ENCODE measurements around the gene DOCK4.
"Not testable (repeated sequence)": the region's sequence is repeated elsewhere in the genome, so short reads cannot be mapped to it uniquely, and the experiment has no call there.

The DOCK4 gene

GRCh38 chr7:112135815-112136214 lies 70.4 kb downstream of the DOCK4 start:
- TF ChIP-seq, protein P1, sequence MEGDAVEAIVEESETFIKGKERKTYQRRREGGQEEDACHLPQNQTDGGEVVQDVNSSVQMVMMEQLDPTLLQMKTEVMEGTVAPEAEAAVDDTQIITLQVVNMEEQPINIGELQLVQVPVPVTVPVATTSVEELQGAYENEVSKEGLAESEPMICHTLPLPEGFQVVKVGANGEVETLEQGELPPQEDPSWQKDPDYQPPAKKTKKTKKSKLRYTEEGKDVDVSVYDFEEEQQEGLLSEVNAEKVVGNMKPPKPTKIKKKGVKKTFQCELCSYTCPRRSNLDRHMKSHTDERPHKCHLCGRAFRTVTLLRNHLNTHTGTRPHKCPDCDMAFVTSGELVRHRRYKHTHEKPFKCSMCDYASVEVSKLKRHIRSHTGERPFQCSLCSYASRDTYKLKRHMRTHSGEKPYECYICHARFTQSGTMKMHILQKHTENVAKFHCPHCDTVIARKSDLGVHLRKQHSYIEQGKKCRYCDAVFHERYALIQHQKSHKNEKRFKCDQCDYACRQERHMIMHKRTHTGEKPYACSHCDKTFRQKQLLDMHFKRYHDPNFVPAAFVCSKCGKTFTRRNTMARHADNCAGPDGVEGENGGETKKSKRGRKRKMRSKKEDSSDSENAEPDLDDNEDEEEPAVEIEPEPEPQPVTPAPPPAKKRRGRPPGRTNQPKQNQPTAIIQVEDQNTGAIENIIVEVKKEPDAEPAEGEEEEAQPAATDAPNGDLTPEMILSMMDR (IDR thresholded peaks at IDR 0.05; ENCODE audit: extremely low read depth, insufficient read depth, missing control alignments): no peak
- no peak for DNase-seq (ENCODE audit: low spot score)
- in situ Hi-C loops (cut with MboI; ENCODE audit: low pct_unique_long_range_greater_than_20kb, low sequenced_read_pairs, unreplicated experiment): no loop called here

DNA sequence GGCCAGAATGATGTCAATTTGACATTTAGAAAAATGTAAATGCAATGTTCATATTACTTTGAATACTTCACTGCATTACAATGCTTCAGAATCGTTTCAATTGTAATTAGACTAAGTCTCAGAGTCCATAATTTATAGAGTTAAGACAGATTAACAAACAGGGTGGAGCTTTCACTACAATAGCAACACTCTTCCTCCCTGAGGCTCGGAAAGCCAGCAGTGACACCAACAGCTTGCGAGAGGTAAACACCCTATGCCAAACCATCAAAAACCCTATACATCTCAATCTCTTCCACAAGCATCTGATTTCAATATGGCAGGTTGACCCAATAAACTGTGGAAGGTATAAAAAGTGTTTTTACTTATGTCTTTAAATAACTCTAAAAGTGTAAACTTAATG lies 72.2 kb downstream of the DOCK4 start:
- DNase-seq (ENCODE audit: low spot score): no peak
- TF ChIP-seq, protein P1 (IDR thresholded peaks at IDR 0.05; ENCODE audit: extremely low read depth, insufficient read depth, missing control alignments): no peak
- in situ Hi-C loops (cut with MboI; ENCODE audit: low pct_unique_long_range_greater_than_20kb, low sequenced_read_pairs, unreplicated experiment): no loop called here

DNA sequence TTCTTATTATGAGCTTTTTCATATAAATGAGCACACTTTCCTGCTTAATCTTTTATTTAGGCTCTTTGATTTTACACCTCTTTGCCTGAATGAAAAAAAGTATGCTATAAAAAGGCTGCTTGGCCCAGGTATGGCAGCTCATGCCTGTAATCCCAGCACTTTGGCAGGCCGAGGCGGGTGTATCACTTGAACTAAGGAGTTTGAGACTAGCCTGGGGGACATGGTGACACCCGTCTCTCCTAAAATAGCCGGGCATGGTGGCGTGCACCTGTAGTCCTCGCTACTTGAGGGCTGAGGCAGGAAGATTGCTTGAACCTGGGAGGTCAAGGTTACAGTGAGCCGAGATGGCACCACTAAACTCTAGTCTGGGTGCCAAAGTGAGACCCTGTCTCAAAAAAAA lies 72.9 kb downstream of the DOCK4 start:
- in situ Hi-C loops (cut with MboI; ENCODE audit: low pct_unique_long_range_greater_than_20kb, low sequenced_read_pairs, unreplicated experiment): no loop called here
- TF ChIP-seq, protein P1 (IDR thresholded peaks at IDR 0.05; ENCODE audit: extremely low read depth, insufficient read depth, missing control alignments): no peak

DNA sequence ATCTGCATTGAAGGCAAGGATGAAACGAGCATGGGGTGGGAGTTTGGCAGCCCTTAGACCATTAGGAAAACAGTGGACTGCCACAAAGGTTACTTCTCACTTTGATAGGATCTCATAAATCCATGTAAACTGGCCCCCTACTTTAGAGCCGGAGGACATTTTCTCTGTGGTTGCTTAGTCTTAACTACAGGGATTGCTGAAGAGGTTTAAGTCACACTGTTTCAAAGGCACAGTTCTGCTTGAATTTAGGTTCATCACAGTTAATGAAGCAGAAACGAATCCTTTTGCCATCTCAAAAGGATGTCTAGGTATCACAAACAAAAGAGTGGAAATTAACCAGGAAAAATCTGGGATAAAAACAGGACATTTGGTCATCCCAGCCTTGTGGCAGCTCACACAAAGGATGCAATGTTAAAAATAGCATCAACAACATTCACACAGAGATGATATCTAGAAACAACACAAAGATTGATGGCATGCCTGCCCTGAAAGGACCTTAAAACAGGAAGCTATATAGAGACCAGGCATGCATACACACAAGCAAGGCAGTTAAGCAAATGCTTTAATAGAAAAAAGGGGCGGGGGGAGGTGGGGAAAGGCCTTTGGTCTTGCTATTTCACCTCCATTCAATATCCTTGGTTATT lies 74.0 kb downstream of the DOCK4 start:
- in situ Hi-C loops (cut with MboI; ENCODE audit: low pct_unique_long_range_greater_than_20kb, low sequenced_read_pairs, unreplicated experiment): no loop called here
- TF ChIP-seq, protein P1 (IDR thresholded peaks at IDR 0.05; ENCODE audit: extremely low read depth, insufficient read depth, missing control alignments): no peak
- no peak for DNase-seq (ENCODE audit: low spot score)

More for the DNA sequence above, 72.9 kb downstream of the DOCK4 start:
- no peak for DNase-seq (ENCODE audit: low spot score)

- DNase-seq (ENCODE audit: low spot score): no peak
- in situ Hi-C loops (cut with MboI; ENCODE audit: low pct_unique_long_range_greater_than_20kb, low sequenced_read_pairs, unreplicated experiment): no loop called here
- TF ChIP-seq, protein P1 (IDR thresholded peaks at IDR 0.05; ENCODE audit: extremely low read depth, insufficient read depth, missing control alignments): no peak
Measured at GRCh38 chr7:112130729-112131410, 75.3 kb downstream of the DOCK4 start.

DNA sequence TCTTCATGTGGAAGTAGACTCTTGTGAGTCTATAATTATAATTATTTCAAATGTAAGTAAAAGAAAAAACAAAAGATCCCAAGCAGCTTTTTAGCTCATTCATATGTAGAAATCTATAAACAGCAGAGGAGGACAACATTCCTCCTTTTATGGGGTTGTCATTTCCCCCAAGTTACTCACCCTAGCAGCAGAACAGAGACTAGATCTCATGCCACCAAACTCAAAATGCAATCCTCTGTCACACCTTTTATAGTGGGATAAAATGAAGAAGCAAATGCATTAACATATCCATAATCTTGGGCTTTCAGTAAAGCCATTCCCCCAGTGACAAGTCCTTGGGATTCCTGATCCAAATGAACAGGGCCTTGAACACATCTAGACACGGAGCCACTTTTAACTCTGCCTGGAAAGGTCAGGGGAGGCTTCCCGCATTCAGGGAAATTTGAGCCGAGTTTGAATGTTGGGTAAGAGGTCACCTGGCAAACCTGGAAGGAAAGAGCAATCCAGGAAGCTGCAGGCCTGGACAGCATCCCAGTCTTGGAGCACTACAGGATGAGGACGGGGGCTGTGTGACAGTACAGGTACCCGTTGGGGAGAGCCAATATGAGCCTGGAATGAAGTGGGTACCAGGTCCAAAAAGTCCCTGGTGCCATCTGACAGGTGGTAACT lies 76.4 kb downstream of the DOCK4 start:
- TF ChIP-seq, protein P1 (IDR thresholded peaks at IDR 0.05; ENCODE audit: extremely low read depth, insufficient read depth, missing control alignments): no peak
- in situ Hi-C loops (cut with MboI; ENCODE audit: low pct_unique_long_range_greater_than_20kb, low sequenced_read_pairs, unreplicated experiment): no loop called here
- no peak for DNase-seq (ENCODE audit: low spot score)

DNA sequence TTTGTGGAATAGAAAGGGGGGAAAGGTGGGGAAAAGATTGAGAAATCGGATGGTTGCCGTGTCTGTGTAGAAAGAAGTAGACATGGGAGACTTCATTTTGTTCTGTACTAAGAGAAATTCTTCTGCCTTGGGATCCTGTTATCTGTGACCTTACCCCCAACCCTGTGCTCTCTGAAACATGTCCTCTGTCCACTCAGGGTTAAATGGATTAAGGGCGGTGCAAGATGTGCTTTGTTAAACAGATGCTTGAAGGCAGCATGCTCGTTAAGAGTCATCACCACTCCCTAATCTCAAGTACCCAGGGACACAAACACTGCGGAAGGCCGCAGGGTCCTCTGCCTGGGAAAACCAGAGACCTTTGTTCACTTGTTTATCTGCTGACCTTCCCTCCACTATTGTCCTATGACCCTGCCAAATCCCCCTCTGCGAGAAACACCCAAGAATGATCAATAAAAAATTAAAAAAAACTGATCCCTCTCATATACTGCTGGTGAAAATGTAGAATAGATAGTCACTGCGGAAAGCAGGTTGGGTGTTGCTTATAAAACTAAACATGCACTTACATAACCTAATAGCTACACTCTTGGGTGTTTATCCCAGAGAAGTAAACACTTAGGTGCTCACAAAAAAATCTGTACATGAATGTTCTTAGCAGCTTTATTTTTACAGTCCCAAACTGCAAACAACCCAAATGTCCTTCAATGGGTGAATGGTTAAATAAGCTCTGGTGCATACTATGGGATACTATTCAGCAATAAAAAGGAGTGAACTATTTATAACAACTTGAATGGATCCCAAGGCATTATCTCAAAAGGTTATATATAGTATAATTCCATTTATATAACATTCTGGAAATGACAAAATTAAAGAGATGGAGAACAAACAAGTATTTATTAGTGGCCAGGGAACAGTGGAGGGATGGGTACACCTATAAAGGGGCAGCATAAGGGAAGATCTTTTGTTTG lies 77.5 kb downstream of the DOCK4 start:
- DNase-seq (ENCODE audit: low spot score); in situ Hi-C loops (cut with MboI; ENCODE audit: low pct_unique_long_range_greater_than_20kb, low sequenced_read_pairs, unreplicated experiment): not testable (repeated sequence)

GRCh38 chr7:112128041-112128440 lies 78.2 kb downstream of the DOCK4 start:
- in situ Hi-C loops (cut with MboI; ENCODE audit: low pct_unique_long_range_greater_than_20kb, low sequenced_read_pairs, unreplicated experiment); DNase-seq (ENCODE audit: low spot score): not testable (repeated sequence)

All from GM13977 (cell line).